Kidney epithelial cell (primary cell): ENCODE measurements around the gene TIPARP. TPM values are rescaled to one million over a fixed set of nuclear protein-coding genes. Genes with fewer than 3 reads are reported as not detected.

Experiments
- DNase-seq: peaks from one replicate; pipeline ENCODE4 v3.0.0-alpha.2; 2010; ENCODE audit warnings: low read depth
- H3K27me3 ChIP-seq: 2 replicates; pipeline ENCODE4 v1.6.0; 2011; ENCODE audit warnings: low read length; ENCODE audit not compliant: control insufficient read depth, insufficient read depth
- H3K36me3 ChIP-seq: 2 replicates; pipeline ENCODE4 v1.5.1; 2011; ENCODE audit warnings: low read length; ENCODE audit not compliant: control insufficient read depth, insufficient read depth
- H3K4me3 ChIP-seq: 2 replicates; pipeline ENCODE4 v1.5.1; 2011; ENCODE audit warnings: low read depth, mild to moderate bottlenecking, control low read depth, low read length
- total RNA-seq: library from RNA; depleted of rRNA; stranded (reverse); fragments of >200 nt; gene quantifications from 2 replicates; pipeline ENCODE4 v1.2.3, GENCODE V29; 2015
- TF ChIP-seq, protein P1 (sequence below): IDR thresholded peaks from 2 replicates; pipeline ENCODE4 v1.5.1; 2011; ENCODE audit warnings: mild to moderate bottlenecking, moderate library complexity, low read length, control low read depth, inconsistent platforms; ENCODE audit not compliant: insufficient read depth, poor library complexity, severe bottlenecking

TIPARP gene
- total RNA-seq, 1 donor from 2014 or later = 26.2 TPM

GRCh38 chr3:156630081-156630772 is 44.2 kb upstream of the TIPARP start:
- no peak for DNase-seq
- no peaks in the 10 kb centered on the region for H3K27me3 ChIP-seq
- H3K4me3 ChIP-seq = no peak overlapping the region
- H3K36me3 ChIP-seq = no peaks in the 10 kb centered on the region
- TF ChIP-seq, protein P1, sequence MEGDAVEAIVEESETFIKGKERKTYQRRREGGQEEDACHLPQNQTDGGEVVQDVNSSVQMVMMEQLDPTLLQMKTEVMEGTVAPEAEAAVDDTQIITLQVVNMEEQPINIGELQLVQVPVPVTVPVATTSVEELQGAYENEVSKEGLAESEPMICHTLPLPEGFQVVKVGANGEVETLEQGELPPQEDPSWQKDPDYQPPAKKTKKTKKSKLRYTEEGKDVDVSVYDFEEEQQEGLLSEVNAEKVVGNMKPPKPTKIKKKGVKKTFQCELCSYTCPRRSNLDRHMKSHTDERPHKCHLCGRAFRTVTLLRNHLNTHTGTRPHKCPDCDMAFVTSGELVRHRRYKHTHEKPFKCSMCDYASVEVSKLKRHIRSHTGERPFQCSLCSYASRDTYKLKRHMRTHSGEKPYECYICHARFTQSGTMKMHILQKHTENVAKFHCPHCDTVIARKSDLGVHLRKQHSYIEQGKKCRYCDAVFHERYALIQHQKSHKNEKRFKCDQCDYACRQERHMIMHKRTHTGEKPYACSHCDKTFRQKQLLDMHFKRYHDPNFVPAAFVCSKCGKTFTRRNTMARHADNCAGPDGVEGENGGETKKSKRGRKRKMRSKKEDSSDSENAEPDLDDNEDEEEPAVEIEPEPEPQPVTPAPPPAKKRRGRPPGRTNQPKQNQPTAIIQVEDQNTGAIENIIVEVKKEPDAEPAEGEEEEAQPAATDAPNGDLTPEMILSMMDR = no peak

DNA sequence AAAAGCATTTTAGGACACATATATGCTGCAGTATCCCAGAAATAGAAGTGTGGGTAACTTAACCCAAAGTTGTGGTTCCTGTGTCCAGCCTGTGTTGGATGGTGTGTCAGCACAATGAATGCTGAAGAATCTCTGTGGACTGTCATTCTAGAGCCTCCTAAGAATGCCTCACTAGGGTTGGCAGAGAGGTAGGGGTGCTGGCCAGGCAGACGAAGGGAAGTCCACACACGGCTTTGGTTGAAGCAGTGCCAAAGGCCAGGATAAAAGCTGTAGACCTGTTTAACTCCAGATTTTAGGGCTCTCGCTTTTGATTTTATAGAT is 43.7 kb upstream of the TIPARP start:
- Histone ChIP-seq H3K36me3 (no peaks in the 10 kb centered on the region), H3K4me3 (no peak overlapping the region), H3K27me3 (no peaks in the 10 kb centered on the region)
- TF ChIP-seq, protein P1 = no peak
- DNase-seq = no peak

DNA sequence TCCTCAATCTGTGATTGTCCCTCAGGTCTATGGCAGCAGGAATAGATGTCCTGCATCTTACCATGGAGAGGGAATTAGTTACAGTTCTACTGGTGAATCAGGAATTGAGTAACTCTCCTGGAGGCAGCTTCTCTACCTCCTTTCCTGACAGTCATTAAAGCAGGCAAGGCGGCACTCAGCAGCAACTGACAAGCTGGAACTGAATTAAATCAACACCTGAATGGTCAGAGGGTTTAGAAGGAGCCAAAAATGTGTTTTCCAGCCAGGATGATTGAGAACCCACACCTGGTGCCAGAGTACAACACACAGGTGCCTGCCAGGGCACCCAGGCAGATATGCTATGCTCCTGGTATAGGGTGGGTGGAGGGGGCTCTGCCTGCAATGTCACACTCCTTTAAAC is 43.1 kb upstream of the TIPARP start:
- Histone ChIP-seq H3K36me3 (no peaks in the 10 kb centered on the region), H3K4me3 (no peak overlapping the region), H3K27me3 (no peaks in the 10 kb centered on the region)
- no peak for DNase-seq
- TF ChIP-seq, protein P1 = no peak

DNA sequence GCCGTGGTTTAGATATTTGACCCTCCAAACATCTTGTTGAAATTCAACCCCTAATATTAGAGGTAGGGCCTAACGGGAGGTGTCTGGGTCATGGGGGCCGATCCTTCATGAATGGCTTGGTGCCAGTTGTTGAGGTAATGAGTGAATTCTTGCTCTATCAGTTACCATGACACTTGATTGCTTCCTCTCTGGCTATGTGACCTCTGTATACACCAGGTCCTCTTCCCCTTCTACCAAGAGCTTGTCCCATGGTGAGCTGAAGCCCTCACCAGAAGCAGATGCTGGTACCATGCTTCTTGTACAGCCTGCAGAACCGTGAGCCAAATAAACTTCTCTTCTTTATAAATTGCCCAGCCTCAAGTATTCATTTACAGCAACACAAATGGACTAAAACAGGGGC is 41.8 kb upstream of the TIPARP start:
- Histone ChIP-seq H3K36me3 (no peaks in the 10 kb centered on the region), H3K4me3 (no peak overlapping the region), H3K27me3 (no peaks in the 10 kb centered on the region)
- TF ChIP-seq, protein P1 = no peak
- no peak for DNase-seq

GRCh38 chr3:156633335-156633734 is 41.1 kb upstream of the TIPARP start:
- DNase-seq = no peak
- H3K36me3 ChIP-seq = no peaks in the 10 kb centered on the region
- H3K4me3 ChIP-seq = no peak overlapping the region
- TF ChIP-seq, protein P1 = no peak
- H3K27me3 ChIP-seq = no peaks in the 10 kb centered on the region

DNA sequence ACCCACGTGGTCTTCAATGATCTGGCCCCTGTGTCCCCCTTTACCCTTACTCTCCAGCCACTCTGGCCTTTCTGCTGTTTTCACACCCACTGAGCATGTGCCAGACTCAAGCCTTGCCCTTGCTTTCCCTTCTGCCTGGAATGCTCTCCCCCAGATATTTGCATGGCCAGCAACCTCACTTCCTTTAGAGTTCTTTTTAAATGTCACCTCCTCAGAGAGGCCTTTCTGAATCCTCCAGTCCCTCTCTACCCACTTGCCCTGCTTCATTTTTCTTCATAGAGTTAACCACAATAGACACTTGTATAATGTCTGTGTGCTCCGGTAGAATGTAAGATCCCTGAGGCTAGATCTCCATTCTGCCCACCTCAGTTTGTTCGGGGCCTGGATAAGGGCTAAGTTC is 39.4 kb upstream of the TIPARP start:
- H3K27me3 ChIP-seq = no peaks in the 10 kb centered on the region
- TF ChIP-seq, protein P1 = no peak
- no peaks in the 10 kb centered on the region for H3K36me3 ChIP-seq
- H3K4me3 ChIP-seq = no peak overlapping the region
- DNase-seq = no peak
